Tibial nerve (tissue), 4 donors: ENCODE data around the gene FBXL2.

Source experiments
- EP300 ChIP-seq, 2 donors: sonication (generic); formaldehyde crosslinking; IDR thresholded peaks; one replicate each; pipeline ENCODE4 v1.6.1; 2017; ENCODE audit warnings: antibody characterized with exemption in 2 of 2, mild to moderate bottlenecking in 1 of 2
- POLR2A ChIP-seq, 2 donors: fragments of 450-650 bp; IDR thresholded peaks; one replicate each; pipeline ENCODE4 v1.6.1; 2017; ENCODE audit warnings: antibody characterized with exemption in 2 of 2, mild to moderate bottlenecking in 2 of 2, moderate library complexity in 2 of 2
- TF ChIP-seq, protein P1 (sequence below), 5 experiments: fragments of 200-600 bp in 3 of 5; fragments of 450-650 bp in 2 of 5; sonication (generic) in 3 of 5; IDR thresholded peaks; one replicate each; pipeline ENCODE4 v1.5.1; 2016 to 2019; ENCODE audit warnings: antibody characterized with exemption in 5 of 5, mild to moderate bottlenecking in 3 of 5, moderate library complexity in 2 of 5

DNA sequence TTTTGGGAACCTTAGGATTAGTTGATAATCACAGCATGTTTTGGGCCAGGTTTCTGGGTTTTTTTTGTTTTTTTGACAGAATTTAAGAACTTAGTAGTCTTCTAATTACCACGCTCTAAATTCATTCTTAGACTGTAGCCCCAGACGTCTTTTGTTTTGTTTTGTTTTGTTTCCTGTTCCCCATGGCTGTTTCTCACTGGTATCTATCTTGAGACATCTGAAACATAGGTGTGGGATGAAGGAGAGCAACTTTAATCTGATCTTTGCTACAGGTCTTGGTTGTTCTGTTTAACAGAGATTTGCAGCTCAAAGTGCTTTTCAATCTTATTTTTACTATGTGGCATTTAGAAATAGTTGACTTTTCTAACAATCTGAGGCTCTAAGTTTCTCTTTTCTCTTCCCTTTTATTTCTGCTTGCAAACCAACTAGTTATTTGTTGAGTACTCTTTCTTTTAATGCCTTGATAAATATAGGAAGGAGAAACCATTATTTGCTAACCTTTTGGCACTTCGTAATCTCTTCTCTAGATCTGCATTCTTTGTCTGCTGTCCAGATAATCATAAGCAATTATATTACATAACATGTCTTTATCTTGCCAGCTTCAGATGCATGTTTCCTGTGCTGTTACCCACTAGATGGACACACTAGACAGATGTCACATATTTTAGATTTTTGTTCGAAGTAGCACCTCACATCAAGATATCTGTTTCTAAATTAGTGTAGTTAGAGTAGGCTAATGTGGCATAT lies 40.9 kb downstream of the FBXL2 start:
- TF ChIP-seq, protein P1, sequence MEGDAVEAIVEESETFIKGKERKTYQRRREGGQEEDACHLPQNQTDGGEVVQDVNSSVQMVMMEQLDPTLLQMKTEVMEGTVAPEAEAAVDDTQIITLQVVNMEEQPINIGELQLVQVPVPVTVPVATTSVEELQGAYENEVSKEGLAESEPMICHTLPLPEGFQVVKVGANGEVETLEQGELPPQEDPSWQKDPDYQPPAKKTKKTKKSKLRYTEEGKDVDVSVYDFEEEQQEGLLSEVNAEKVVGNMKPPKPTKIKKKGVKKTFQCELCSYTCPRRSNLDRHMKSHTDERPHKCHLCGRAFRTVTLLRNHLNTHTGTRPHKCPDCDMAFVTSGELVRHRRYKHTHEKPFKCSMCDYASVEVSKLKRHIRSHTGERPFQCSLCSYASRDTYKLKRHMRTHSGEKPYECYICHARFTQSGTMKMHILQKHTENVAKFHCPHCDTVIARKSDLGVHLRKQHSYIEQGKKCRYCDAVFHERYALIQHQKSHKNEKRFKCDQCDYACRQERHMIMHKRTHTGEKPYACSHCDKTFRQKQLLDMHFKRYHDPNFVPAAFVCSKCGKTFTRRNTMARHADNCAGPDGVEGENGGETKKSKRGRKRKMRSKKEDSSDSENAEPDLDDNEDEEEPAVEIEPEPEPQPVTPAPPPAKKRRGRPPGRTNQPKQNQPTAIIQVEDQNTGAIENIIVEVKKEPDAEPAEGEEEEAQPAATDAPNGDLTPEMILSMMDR (IDR thresholded peaks at IDR 0.05) = no peak
- no peak for TF ChIP-seq POLR2A (IDR thresholded peaks at IDR 0.05)
- TF ChIP-seq EP300 (IDR thresholded peaks at IDR 0.05) = no peak
